Activated CD8-positive, alpha-beta memory T cell treated with anti-CD3 and anti-CD28 coated beads for 48 hours (primary cell): ENCODE results near the gene SEPTIN14.
"Not testable (repeated sequence)": the region's sequence is repeated elsewhere in the genome, so short reads cannot be mapped to it uniquely, and the experiment has no call there.

Experiments
- DNase-seq, 3 experiments: peaks; one replicate each; pipeline ENCODE4 v3.0.0-alpha.2; 2020; ENCODE audit warnings: low read depth in 2 of 3, low spot score in 2 of 3

The SEPTIN14 gene

DNA sequence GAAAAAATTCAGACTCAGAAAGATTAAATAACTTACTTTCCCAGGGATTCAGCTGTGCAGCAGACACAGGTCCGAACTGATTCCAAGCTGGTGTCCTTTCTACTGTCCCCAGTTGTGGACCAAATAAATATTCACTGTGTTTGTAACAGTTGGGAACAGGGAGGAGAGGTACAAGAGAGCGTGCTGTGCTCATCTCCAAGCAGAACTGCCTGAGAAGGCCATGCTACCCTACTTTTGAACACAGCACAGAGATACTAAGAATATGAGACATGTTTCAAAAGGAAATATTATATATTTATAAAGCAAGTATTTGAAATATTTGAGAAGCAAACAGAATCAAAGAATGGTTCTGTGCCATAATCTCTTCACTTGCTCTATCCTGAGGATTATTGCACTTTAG lies at the start of gene SEPTIN14:
Gene SEPTIN14, minus strand, starts transcription at position 101 of the 400 bp plus-strand sequence. CDS start 756 bp downstream, outside the sequence.
- DNase-seq: not testable (repeated sequence)

DNA sequence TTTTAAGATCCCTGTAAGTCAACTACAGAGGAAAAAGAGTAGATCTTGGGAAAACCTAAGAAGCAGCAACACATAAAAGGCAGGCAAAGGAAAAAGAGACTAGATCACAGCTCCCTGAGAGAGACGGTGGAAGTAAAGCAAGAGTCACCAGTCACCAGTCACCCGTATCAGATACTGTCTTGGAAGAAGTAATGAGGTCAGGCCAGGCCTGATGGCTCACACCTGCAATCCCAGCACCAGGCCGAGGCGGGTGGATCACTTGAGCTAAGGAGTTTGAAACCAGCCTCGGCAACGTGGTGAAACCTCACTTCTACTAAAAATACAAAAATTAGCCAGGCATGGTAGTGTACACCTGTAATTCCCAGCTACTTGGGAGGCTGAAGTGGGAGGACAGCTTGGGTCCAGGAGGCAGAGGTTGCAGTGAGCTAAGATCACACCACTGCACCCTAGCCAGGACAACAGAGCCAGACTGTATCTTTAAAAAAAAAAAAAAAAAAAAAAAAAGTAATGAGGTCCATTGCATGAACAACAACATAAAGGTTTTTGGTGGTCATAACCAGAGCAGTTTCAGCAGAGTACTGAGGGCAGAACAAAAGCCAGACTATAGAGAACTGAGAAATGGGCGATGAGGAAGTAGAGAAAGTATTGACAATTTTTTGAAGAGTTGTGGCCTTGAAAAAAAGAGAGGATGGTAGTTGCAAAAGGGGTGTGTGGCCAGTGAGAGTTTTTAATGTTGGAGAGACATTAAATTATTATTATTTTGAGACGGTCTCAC lies 41.6 kb upstream of the SEPTIN14 start:
- DNase-seq: no peak

DNA sequence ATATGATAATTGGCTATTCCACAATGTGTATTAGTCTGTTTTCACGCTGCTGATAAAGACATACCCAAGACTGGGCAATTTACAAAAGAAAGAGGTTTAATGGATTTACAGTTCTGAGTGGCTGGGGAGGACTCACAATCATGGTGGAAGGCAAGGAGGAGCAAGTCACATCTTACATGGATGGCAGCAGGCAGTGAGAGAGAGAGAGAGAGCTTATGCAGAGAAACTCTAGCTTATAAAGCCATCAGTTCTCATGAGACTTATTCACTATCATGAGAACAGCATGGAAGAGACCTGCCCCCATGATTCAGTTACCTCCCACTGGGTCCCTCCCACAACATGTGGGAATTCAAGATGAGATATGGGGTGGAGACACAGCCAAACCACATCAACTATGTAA lies 38.5 kb upstream of the SEPTIN14 start:
- not testable (repeated sequence) for DNase-seq

DNA sequence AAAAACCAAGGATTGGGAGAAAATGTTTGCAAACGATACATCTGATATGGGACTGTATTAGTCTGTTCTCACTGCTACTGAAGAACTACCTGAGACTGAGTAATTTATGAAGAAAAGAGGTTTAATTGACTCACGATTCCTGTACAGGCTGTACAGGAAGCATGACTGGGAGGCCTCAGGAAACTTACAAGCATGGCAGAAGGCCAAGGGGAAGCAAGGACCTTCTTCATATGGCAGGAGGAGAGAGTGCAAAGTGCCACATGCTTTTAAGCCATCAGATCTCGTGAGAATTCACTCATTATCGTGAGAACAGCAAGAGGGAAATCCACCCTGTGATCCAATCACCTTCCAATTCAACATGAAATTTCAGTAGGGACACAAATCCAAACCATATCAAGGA lies 35.7 kb upstream of the SEPTIN14 start:
- DNase-seq: no peak

DNA sequence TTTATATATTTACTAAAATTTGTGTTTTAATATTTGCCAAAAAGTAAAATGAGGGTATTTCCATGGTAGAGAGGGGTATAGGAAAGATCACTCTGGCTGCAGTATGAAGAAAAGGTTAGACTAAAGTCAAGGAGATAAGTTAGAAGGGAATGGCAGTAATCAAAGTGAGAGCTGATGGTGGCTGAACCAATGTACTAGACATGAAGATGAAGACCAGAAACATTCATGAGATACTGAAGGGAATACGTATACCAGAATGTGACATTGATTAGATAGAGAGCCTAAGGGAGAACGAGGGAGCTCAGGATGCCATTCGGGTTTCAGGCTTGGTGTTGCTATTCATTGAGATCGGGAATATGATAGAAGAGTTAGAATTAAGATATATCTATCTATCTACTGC lies 32.5 kb upstream of the SEPTIN14 start:
- no peak for DNase-seq

DNA sequence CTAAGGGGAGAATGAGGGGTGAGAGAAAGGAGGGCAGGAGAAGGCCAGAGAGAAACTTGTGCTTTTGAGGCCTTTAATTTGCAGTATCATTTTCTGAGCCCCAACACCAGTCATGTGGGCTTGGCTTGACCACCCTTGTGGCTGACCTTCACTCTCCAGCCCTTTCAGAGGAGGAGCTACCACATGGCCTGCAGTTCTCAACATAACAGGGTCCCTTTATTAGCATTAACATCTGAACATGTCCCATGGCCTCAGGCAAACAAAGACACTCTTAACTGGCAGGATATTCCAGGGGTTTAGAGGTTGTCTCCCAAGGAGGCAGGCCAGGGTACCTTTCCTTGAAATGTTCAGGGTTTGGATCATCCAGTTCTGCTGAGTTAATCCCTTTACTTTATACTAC lies 31.4 kb upstream of the SEPTIN14 start:
- no peak for DNase-seq

DNA sequence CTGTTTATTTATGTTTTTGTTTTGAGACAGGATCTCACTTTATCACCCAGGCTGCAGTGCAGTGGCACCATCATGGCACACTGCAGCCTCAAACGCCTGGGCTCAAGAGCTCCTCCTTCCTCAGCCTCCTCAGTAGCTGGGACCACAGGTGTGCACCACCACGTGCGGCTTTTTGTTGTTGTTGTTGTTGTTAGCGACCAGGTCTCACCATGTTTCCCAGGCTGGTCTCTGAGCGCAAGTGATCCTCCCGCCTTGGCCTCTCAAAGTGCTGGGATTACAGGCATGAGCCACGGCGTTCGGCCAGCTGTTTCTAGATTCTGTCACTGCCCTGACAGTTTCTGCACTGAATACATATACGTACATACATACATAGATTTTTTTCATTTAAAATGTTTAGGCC lies 25.8 kb upstream of the SEPTIN14 start:
- DNase-seq: not testable (repeated sequence)

DNA sequence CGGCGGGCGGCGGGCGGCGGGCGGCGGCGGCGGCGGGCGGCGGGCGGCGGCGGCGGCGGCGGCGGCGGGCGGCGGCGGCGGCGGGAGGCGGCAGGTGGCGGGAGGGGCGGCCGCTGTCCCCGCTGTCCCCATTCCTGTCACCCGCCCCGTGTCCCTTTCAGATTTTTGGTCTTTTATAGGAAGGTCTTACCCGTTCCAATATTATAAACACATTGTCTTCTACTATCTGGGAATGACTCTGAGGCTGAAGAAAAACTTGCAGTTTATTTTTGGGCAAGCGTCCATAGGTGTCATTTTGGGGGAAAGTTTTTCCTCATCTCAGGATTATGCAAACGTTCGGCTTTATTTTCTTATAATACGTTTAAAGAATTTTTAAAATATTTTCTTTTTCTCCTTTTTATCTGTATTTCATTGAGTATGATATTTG lies 25.3 kb upstream of the SEPTIN14 start:
- DNase-seq: no peak

DNA sequence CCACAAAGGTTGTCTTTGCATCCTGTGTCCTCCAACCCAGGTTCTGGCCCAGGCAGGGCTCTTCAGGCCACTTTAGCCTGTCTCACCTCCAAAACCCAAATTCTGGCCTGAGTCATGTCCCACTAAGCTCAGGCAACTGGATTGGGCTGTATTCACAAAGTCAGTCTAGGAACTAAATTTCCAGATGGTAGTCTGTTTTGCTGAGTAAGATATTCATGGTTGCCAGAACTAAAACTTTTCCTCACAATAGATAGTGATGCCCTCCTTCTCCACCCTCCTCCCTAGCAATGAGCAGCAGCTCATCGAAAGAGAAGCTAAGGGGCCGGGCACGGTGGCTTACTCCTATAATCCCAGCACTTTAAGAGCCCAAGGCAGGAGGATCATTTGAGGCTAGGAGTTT lies 21.8 kb upstream of the SEPTIN14 start:
- no peak for DNase-seq

DNA sequence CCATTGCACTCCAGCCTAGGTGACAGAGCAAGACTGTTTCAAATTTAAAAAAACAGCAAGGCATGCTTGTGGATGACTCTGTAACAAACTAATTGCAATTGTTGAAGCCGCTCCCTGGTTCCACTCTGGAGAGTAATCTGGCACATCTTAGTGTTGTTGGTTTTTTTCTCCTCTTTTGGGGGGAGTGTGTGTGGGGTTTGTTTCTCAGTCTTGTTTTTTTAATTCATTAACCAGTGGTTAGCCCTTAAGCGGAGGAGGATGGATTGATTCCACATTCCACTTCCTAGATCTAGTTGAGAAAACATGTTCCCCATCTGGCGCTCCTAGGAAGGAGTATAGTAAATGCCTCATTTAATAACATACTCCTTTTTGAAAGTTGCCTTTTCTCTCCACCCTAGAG lies 16.1 kb upstream of the SEPTIN14 start:
- DNase-seq: no peak

DNA sequence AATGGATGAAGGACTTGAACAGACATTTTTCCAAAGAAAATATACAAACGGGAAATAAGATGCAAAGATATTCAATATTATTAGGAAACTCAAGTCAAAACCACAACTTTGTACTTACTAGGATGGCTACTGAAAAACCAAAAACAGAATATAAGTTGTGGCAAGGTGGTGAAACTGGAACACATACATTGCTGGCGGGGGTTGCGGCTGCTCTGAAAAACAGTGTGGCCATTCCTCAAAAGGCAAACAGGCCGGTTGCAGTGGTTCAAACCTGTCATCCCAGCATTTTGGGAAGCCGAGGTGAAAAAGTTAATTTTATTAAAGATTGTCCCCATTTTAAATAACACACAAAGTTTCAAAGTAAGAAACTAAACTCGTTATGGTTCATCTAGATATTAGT lies 14.8 kb upstream of the SEPTIN14 start:
- no peak for DNase-seq

DNA sequence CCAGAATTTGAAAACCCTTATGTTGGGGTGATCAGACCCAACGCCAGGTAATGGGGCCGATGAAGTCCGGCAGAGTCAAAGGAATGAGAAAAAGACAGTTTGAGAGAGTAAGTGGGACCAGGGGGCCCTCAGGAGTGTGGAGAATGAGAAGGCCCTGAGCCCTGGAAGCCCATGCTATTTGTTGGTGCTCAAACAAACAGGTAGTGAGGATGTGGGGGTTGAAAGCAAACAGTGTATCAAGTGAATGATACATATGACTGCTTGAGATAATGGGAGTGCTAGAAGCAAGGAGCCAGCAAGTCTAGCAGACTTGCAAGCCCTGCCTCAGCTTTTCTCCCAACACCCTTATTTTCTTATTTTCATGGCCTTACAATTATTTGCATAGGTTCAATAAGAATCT lies 11.2 kb upstream of the SEPTIN14 start:
- DNase-seq: no peak

DNA sequence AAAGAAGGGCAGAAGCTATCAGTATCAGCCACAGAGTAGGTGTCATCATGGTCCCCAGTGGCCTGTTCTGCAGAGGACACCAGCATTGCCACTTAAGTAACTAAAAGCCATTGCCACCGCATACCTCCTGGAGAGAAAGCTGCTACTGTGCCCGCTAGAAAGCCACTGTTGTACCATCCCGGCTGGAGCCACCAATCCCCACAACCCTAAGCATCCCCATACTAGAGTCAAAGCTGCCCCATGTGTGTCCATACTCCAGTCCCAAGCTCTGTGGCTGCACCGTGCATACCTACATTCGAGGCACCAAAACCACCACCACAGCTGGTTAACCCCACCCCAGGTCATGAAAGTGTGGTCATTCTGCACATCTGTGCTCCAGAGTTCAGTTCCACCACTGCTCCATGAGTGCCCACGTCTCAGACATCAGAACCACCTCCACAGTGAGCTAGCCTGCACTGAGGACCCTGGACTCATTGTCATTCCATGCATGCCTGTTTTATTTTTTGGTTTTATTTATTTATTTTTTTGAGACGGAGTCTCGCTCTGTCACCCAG lies 9.5 kb upstream of the SEPTIN14 start:
- no peak for DNase-seq

DNA sequence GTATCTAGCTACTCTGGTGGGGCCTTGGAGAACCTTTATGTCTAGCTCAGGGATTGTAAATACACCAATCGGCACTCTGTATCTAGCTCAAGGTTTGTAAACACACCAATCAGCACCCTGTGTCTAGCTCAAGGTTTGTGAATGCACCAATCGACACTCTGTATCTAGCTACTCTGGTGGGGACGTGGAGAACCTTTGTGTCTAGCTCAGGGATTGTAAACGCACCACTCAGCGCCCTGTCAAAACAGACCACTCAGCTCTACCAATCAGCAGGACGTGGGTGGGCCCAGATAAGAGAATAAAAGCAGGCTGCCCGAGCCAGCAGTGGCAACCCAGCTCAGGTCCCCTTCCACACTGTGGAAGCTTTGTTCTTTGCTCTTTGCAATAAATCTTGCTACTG lies 6.4 kb upstream of the SEPTIN14 start:
- DNase-seq: not testable (repeated sequence)

DNA sequence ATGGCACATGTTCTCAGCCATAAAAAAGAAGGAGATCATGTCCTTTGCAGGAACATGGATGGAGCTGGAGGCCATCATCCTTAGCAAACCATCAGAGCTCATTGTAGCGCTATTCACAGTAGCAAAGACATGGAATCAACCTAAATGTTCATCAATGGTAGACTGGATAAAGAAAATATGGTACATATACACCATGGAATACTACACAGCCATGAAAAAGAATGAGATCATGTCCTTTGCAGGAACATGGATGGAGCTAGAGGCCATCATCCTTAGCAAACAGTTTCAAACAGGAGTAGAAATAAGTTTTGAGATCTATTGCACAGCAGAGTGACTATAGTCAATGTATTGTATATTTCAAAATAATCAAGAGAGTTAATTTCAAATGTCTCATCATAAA lies 17.4 kb downstream of the SEPTIN14 start:
- not testable (repeated sequence) for DNase-seq

DNA sequence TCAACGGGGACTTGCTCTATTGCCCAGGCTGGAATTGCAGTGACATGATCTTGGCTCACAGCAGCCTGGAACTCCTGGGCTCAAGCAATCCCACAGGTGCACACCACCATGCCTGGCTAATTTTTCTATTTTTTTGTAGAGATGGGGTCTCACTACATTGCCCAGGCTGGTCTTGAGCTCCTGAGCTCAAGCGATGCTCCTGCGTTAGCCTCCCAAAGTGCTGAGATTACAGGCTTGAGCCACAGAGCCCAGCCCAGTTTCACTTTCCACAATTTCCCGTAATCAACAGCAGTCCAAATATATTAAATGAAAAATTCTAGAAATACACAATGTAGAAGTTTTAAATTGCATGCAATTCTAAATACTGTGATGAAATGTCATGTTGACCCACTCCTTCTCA lies 24.0 kb downstream of the SEPTIN14 start:
- no peak for DNase-seq

DNA sequence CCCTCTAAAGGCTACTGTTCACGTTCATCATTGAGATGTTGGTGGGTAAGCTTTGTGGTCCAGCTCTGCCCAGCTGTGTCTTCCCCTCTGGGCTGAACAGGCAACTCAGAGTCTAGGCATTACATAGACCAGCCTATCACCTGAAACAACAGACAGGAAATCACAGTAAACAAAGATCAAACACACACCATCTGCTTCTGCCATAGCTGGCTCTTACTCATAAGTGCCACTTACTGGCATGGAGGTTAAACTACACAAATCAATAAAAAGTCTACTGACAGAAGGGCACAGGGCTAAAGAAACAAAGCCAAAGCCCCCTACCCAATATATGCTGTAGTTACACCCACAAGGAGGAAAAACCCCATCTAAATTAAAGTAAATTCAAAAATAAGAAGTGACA lies 35.0 kb downstream of the SEPTIN14 start:
- no peak for DNase-seq

DNA sequence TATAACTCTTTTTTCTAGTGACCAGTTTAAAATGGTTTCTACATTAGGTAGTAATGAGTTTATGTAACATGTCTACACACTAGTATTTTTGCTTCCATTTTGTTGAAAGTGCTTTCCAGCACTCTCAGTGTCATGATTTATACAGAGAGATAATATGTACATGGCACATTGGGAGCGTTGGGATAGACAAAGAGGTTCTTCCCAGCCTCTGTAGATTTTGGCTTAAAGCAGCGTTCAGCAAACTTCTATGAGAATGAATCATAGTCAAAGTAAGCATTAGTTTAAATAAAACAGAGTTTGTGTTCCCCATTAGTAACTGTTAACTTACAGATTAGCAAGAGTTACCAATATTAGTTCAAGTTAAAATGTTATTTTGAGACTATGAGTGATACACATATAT lies 43.9 kb downstream of the SEPTIN14 start:
- DNase-seq: no peak

DNA sequence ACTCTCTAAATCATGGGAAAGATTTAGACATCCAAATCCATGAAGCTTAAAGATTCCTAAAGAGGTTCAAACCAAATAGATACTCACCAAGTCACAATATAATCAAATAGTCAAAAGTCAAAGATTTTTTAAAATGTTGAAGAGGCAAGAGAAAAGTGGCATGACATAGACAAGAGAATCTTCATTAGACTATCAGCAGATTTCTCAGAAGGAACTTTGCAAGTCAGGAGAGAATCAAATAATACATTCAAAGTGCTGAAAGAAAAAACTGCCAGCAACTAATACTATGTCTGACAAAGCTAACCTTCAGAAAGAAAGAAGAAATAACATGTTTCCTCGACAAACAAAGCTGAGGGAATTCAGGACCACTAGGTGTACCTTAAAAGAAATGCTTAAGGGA lies 65.3 kb downstream of the SEPTIN14 start:
- DNase-seq: not testable (repeated sequence)

DNA sequence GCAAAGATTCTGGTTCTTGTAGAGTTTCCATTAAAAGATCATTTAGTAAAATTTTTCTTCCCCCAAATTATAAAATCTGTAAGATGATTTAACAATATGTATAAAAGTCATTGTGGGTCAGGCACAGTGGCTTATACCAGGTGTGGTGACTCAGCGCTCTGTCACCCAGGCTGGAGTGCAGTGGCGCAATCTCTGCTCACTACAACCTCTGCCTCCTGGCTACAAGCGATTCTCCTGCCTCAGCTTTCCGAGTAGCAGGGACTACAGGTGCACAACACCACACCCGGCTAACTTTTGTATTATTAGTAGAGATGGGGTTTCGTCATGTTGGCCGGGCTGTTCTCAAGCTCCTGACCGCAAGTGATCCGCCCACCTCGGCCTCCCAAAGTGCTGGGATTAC lies 68.0 kb downstream of the SEPTIN14 start:
- no peak for DNase-seq

DNA sequence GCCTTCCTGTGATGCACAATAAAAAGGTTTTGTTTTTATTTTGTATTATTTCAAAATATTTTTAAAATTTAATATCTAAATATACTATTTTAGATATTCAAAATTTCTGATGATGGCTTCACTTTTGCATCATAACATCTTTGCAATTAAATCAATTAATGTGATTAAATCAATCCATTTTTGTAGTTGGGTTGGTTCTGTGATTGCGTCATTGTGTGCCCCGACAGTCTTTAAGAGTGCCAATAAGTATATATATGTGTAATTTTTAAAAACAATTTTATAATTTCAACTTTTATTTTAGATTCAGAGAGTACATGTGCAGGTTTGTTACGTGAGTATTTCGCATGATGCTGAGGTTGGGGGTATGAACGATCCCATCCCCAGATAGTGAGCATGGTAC lies 70.5 kb downstream of the SEPTIN14 start:
- no peak for DNase-seq

DNA sequence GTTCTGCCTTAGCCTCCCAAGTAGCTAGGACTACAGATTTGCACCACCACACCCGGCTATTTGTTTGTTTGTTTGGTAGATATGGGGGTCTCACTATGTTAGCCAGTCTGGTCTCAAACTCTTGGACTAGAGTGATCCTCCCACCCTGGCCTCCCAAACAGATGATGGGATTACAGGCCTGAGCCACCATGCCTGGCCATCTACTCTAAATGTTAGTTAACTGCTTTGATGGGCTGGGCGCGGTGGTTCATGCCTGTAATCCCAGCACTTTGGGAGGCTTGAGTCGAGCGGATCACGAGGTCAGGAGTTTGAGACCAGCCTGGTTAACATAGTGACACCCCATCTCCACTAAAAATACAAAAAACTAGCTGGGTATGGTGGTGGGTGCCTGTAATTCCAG lies 74.8 kb downstream of the SEPTIN14 start:
- DNase-seq: no peak

DNA sequence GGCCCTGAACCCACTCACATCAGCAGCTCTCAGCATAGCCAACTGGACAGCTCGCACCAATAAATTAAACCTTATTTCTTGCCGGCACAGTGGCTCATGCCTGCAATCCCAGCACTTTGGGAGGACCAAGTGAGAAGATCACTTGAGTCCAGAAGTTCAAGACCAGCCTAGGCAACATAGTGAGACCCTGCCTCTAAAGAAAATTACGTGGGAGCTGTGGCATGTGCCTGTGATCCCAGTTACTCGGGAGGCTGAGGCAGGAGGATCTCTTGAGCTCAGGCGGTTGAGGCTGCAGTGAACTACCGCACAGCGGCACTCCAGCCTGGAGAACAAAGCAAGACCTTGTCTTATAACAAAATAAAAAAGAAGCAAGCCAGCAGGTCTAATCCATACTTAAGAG lies 75.7 kb downstream of the SEPTIN14 start:
- DNase-seq: no peak
